ENCODE results near the gene PDZRN4.
"Not testable (repeated sequence)": the region's sequence is repeated elsewhere in the genome, so short reads cannot be mapped to it uniquely, and the experiment has no call there.

The PDZRN4 gene

DNA sequence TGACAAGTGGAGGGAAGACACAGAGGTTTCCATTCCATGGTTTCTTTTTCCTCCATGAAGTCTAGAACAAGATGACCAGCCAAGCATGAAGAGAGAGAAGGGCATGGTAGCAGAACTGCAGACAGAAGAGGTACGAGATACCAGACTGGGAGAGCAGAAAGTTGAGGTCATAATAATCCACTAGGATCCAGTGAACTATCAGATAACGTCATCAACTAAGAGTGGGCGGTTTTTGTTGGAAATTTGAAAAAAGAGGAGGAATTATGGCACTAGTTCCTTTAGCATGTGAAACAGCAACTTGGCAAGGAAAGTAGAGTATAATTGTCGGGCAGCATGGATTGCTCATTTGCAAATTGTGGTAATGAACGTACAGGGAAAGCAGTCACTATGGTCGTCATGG lies 357.6 kb downstream of the PDZRN4 start:
- in situ Hi-C loops (cut with MboI; ENCODE audit: low sequenced_read_pairs), result no loop called here

DNA sequence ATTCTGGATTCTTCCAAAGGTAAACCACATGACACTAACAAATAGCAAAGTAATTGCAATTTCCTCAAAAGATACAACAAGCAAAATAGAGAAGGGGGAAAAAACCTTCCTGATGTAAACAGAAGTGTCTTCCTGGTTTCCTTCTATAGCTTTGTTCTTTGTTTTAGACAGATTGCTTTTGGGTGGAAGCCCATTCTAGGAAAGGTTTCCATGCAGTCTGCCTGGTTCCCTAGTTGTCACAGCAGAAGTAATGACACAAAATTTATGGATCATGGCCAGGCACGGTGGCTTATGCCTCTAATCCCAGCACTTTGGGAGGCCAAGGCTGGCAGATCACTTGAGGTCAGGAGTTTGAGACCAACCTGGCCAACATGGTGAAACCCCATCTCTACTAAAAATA lies 359.0 kb downstream of the PDZRN4 start:
- in situ Hi-C loops (cut with MboI; ENCODE audit: low sequenced_read_pairs), result not testable (repeated sequence)

DNA sequence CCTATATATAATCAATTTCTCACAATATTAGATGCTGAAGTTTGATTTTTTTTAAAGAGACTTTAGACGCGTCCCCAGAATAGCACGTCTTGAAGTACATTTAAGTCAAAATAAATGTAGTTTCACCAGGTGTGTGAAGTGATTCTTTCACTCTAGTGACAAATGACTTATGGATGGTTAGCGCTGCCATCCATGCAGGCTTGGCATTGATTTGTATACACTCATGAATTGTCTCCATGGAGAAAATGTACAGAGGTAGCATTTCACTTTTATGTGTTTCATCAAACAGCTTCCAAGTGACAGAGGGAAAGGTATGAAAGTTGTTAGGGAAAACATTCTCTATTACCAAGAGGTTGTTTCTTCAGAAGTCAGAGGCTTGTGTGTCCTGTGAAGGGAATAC lies 360.8 kb downstream of the PDZRN4 start:
- in situ Hi-C loops (cut with MboI; ENCODE audit: low sequenced_read_pairs), result no loop called here

DNA sequence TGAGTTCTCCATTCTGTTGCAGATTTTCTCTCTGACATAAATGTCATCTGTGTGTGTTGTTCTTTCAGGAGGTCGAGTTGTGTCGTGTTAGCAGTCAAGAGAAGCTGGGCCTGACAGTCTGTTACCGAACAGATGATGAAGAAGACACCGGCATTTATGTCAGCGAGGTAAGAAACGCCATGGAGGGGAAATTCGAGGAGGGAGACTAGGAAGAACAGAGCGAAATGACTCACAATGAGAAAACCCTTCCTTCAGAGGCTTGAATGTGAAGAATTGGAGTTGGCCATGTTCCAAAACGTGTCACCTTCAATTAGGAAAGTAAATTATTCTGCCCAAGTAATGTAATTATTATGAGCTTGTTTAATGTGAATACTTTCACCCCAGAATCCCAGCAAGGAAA lies 364.5 kb downstream of the PDZRN4 start:
- in situ Hi-C loops (cut with MboI; ENCODE audit: low sequenced_read_pairs), result no loop called here

DNA sequence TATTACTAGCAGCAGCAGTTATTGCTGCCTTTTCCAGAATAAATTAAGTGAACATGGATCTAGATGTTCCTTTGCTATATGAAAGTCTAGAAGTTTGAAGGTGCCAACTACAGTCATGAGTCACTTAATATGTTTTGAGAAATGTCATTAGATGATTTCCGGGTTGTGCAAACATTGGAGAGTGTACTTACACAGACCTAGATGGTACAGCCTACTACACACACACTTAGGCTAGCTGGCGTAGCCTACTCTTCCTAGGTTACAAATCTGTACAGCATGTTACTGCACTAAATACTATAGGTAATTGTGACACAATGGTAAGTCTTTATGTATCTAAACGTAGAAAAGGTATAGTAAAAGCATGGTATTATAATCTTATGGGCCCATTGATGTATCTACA lies 368.1 kb downstream of the PDZRN4 start:
- in situ Hi-C loops (cut with MboI; ENCODE audit: low sequenced_read_pairs), result no loop called here

DNA sequence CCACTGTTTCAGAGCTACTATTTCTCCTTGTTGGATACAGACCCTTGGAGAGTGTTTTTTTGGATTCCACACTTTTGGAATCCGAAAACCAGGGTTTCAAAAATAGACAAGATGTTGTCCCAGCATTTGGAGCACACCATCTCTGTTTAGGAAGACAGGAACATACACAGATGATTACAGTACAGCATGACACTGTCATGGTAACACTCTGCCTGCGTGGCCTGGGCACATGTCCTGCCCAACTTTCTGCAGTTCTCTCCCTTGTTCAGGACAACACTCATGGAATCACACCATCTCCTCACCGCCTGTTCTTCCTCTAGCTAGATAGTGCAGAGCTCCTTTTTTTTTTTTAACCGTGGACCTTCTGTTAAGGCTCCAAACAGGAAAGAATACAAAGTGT lies 369.2 kb downstream of the PDZRN4 start:
- in situ Hi-C loops (cut with MboI; ENCODE audit: low sequenced_read_pairs), result no loop called here

DNA sequence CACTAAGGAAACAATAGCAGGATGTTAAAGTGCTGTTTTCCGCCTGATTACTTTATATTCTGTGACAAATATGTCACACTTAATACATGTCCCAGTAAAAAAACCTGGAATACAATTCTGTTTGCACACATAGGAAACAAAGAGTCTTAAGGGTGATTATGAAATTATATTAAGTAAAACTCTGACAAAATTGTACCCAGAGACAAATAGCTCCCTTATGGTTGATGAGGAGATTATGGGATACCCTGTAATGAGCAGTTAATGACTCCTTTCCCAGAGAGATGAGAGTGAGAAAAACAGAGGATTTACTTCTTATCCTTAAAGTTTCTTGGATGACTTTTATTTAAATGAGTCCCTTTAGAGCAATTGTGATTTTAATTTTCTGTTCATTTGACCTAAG lies 370.6 kb downstream of the PDZRN4 start:
- in situ Hi-C loops (cut with MboI; ENCODE audit: low sequenced_read_pairs), result no loop called here

DNA sequence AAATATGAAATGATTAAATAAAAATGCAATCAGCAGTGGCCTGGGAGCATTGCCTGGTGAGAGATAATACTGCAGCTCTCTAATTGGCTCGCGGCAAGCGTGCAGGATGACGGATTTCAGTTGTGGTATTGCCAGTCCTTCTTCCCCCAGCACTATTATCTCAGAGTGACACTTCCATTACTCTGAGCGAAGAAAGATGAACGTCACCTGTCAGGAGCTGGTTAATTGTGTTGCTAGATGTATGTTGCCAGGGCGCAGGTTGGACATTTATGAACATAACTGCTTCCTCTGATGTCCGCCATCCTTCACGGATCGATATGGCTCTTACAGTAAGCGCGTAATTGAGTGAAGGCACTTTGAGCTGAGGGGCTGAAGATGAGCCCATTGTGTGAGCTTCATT lies 374.9 kb downstream of the PDZRN4 start:
- in situ Hi-C loops (cut with MboI; ENCODE audit: low sequenced_read_pairs), result no loop called here

DNA sequence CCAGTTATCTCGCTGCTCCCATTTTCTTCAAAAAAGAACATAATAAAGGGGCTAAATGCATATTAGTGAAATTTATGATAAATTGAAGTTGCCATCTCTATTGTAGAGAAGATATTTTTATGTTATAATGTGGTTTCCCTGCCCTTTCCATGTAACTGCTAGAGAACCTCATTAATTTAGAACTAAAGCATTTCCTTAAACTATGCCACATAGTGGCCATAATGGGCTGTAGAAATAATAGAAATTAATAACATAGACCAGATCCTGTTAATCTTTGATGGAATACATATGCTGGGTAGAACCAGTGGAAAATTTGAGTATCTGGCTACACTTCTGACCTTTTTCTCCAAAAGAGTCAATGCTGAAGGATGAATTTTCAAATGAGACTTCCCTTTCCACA lies 376.7 kb downstream of the PDZRN4 start:
- in situ Hi-C loops (cut with MboI; ENCODE audit: low sequenced_read_pairs), result no loop called here

DNA sequence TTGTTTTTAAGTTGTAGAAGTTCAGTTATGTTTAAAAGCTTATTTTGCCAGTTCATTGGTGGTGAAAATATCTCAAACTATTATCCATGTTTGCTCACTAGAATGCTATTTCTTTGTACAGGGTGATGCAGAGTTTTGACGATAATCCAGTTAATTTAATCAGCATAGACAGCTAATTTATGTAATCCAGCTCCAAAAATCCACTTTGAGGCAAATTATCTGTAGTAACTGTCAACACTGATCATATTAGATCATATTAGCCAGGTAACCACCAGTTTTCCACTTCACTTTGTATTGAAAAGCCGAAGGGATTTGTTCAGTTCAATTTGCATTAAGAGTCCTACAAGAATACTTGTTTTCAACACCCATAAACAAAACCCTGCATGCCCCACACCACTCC lies 378.6 kb downstream of the PDZRN4 start:
- in situ Hi-C loops (cut with MboI; ENCODE audit: low sequenced_read_pairs), result no loop called here

DNA sequence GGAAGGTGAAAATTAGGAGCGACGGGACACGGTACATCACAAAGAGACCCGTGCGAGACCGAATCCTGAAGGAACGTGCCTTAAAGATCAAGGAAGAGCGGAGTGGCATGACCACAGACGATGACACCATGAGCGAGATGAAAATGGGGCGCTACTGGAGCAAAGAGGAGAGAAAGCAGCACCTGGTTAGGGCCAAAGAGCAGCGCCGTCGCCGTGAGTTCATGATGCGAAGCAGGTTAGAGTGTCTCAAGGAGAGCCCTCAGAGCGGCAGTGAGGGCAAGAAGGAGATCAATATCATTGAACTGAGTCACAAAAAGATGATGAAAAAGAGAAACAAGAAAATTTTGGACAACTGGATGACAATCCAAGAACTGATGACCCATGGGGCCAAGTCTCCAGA lies 385.3 kb downstream of the PDZRN4 start:
- in situ Hi-C loops (cut with MboI; ENCODE audit: low sequenced_read_pairs), result no loop called here

DNA sequence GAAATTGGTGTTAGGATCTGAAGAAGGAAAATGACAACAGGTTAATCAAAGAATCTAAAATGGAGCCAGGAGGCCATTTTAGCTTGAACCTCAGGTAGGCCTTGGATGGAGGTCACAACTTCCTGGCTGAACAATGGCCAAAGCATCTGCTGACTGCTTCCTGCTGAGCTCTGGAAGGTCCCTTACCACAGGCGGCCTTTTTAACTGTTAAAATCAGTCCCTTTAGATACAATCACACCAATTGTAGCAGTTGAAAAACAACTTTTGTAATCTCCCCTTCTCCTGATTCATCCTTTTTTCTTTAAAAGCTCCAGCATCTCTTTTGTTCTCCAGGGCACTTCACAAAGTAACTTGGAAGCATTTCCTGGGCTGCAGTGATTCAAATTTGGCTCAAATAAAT lies 388.8 kb downstream of the PDZRN4 start:
- in situ Hi-C loops (cut with MboI; ENCODE audit: low sequenced_read_pairs), result no loop called here

DNA sequence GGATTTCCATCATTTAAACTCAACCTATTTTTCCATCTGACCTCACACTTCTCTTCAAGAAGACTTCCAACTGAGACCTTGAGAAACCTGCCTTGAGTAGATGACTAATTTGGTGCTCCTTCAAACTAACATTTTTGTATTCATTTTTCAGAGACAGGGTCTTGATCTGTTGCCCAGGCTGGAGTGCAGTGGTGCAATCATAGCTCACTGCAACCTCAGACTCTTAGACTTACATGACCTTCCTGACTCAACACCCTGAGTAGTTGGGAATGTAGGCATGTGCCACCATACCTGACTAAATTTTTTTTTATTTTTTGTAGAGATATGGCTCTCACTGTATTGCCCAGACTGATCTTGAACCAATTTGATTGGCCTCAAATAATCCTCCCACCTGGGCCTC lies 389.9 kb downstream of the PDZRN4 start:
- in situ Hi-C loops (cut with MboI; ENCODE audit: low sequenced_read_pairs), result no loop called here

DNA sequence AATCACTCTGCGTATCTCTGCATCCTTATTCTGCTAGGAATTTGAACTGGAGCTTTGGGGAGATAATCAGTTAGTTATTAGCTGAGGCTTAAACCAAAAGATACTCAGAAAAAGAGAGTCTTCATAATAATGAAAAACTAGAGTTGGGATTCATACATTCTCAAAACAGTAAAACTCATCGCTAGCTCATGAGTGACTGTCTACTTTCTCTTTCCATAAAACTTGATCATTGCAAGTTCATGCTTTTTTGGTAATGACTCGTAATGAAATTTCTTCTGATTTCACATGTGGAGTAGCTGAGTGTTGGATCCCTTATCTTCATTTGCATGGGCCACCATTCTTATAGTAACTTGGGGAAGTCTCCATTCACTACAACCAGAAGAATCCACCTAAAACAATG lies 397.7 kb downstream of the PDZRN4 start:
- in situ Hi-C loops (cut with MboI; ENCODE audit: low sequenced_read_pairs), result no loop called here

DNA sequence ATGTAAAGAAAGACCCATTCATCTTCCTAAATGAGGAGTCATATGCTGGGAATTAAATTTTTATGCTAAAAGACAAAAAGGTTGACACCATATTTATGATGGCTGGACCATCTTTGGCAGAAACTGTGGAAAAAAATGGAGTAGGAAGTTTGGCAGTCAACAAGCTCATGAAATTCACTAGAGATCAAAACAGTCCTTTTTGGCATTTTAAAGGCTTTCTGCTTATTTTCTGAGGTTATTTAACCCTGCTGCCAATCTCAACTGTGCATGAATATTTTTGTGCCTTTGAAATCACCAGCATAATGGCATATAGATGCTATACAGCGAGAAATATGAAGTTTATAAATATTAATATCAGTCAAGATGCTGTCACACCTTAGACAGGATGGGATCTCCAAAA lies 399.5 kb downstream of the PDZRN4 start:
- in situ Hi-C loops (cut with MboI; ENCODE audit: low sequenced_read_pairs), result no loop called here

DNA sequence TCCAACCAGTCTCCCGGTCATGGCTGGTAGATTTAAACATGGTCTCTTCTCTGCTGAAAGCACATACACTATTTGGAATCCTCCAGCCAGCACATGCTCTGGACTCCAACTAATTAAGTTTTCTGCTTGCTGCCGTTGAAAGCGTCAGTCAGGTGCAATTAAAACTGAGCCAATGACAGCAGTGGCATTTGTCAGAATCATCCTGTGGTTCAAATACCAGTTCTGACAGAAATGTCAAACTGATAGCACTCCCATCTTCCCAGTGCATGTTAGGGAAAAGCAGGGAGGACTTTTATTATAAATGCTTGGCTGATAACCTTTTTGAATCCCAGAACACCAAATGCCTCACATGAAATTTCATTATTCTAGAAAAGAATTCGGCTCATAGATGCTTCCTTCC lies 401.8 kb downstream of the PDZRN4 start:
- in situ Hi-C loops (cut with MboI; ENCODE audit: low sequenced_read_pairs), result no loop called here

DNA sequence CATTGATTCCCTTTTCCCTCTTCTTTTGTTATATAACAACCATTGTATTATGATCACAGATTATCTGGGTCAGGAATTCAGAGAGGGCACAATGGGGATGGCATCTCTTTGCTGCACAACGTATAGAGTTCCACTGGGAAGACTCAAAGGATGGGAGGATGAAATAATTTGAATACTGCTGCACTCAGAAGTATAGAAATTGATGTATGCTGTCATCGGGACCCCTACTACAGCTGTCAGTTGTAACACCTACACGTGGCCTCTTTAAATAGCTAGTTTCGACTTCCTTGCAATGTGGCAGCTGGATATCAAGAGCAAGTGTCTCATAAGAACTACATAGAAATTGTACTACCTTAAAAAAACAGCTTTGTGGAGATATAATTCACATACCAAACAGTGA lies 408.1 kb downstream of the PDZRN4 start:
- in situ Hi-C loops (cut with MboI; ENCODE audit: low sequenced_read_pairs), result no loop called here

DNA sequence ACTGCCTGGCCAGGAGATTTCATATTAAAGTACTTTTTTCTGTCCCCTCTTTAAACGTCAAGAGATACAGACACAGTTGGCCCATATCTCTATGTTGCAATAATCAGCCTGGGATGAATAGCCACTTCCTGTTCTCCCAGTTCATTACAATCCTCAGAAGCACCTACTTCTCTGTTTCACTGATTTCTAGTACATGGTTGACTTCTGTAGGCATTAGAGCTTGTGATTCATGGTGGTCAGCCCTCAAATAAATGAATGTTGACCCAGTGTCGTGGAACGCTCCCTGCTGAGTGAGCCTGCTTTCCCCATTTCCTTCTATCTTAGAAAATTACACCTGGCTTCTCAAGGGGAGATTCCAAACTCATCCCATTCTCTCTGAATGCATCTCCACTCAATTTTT lies 416.7 kb downstream of the PDZRN4 start:
- in situ Hi-C loops (cut with MboI; ENCODE audit: low sequenced_read_pairs), result no loop called here

DNA sequence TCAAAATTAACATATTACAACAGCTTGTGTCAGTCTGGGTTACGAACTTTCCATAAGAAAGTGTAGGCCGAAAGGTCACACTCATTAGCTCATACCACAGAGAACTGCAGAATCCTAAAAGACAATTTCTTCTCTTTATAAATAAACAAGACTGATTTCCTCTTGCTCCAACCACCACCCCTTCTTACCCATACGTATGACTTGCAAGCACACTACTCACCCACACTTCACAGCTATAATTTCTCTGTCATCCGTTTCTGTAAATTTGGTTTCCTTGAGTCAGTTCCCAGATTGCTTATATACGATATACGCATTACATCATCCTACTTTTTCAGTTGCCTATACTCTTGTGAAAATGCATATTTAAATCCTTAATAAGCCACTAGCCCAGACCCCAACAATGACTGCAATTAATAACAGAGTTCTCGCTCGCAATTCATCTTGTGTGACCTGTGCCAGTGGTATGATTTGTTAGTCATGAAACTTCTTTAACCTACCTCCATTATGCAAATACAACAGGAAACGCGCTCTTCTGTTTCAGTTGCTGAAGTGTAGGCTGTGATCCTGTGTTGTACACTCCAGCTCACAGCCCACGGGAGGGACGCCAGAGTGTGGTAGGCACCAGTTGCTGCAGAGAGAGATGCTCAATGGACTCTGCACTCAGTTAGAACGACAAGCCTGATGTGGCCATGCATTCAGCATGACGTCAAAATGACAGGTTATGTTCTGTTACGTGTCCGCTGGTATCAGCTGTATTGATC lies 417.6 kb downstream of the PDZRN4 start:
- in situ Hi-C loops (cut with MboI; ENCODE audit: low sequenced_read_pairs), result no loop called here

DNA sequence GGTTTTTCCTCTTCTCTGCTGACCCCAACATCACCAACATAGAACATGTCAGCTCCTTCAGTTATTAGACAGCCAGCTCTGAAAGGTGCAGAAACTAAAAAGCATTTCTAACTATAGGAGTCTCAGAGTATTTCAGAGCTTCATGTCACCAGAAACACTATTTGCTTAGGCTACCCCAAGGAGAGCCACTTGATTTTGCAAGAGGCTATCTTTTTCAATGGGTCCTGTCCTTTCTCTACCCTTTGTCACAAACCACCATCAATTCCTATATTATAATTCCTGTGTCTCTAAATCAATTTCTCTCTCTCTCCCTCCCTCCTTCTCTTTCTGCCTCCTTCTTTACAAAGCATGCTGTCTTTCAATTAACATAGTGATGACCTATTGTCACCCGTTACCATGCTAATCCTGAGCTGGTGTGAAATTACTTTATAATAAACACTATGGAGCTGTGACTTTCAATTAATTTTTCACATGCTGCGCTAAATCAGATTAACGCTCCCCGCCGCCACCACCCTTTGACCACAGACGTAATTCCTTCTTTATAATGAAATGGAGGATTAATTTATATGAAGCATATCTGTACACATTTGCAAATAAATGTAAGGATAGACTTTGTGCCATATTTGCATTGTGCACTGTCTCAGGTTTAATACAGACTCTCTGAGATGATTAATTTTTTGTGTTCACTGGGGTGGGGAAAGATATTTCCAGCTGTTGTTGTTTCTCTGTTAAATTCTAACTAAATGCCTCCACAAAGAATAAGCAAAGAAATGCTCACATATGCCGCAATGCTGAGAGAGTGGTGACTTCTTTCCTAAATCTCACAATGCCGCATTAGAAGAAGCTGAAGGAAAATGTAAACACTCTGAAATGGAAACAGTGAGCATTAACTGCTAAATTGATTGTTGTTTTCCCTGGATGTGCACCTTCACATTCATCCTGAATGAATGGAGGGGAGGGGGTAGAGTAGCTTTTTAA lies 418.6 kb downstream of the PDZRN4 start:
- in situ Hi-C loops (cut with MboI; ENCODE audit: low sequenced_read_pairs), result no loop called here

DNA sequence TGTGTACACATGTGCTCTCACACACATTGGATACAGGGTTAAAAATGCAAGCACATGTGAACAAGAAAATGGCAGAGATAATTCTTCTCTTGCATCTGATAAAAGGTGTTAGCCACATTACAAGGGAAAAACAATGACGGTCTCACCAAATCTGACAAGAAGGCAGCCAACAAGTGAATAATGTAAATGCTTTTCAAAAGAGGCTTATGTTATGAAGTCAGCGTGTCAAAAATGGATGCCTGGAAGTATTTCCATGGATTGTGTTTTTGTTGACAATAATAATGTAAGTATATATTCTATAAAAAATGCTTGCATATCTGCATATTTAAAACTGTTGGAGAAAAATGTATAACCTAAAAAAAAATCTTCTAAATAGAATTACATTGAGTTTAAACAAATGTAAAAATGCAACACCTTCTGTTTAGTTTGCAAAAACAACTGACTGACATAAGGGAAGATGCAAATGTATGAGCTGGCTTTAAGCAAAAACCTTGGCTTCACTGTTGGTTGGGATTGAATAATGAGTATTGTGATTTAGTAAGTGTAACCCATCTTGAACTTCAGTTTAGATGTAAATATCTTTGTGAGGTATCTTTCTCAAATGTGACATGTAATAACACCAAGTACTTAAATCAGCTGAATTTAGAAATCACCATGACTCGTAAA lies 424.9 kb downstream of the PDZRN4 start:
- in situ Hi-C loops (cut with MboI; ENCODE audit: low sequenced_read_pairs), result no loop called here

DNA sequence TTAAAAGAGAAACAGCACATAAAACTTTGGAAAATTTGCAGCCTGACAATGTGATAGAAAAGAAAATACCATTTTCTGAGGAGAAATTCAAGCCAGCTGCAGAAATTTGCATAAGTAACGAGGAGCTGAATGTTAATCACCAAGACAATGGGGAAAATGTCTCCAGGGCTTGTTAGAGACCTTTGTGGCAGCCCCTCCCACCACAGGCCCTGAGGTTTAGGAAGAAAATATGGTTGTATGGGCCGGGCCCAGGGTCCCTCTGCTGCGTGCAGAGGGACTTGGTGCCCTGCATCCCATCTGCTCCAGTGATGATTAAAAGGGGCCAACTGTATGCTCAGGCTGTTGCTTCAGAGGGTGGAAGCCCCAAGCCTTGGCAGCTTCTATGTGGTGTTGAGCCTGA lies 427.1 kb downstream of the PDZRN4 start:
- in situ Hi-C loops (cut with MboI; ENCODE audit: low sequenced_read_pairs), result not testable (repeated sequence)

All from HL-60/S4 treated with phorbol 12-myristate 13-acetate at 8.2 ng/mL for 4 days and 3 days (cell line).